GM21390 (cell line): ENCODE results near the gene POU2AF2.

Source experiments
- ATAC-seq: cut with Tn5 transposase; IDR thresholded peaks from one replicate; pipeline ENCODE4 v1.9.1; 2021; ENCODE audit not compliant: unreplicated experiment

The POU2AF2 gene

GRCh38 chr11:111327908-111328624 is 82.5 kb downstream of the POU2AF2 start:
- ATAC-seq: no peak

- ATAC-seq: no peak
Measured at GRCh38 chr11:111329306-111330204, 84.0 kb downstream of the POU2AF2 start.

GRCh38 chr11:111330234-111330893 is 84.8 kb downstream of the POU2AF2 start:
- no peak for ATAC-seq

DNA sequence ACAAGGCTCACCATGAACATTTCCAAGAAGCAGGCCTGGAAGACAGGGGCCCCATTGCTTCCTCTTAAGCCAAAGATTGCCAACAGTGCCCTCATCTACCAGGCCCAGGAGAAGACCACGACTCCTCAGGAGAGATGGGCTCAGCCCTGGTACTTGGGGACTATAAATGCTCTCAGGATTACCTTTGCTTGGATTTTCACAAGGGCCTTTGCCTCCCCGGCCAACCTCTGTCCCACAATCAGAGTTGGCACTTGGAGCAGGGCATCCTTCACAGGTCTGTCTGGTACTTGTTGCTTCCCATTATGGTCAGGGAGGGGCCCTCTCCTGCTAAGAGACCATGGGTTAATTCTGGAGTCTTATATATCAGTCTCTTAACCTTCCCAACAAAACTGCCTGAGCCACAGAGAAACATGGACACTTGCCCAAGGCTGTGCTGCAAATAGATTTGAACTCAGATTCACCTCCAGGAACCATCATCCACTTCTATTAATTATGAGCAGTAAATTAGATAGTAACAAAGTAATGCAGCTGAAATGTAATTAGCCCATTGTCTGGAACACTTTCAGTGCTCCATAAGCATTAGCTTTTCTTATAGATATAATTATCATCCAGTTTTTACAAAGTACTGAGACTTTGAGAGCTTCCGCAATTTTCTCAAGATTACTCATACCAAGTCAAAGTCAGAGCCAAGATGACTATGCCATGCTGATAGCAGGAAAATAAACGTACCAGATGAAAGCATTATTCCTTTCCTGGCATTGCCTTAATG is 86.4 kb downstream of the POU2AF2 start:
- no peak for ATAC-seq

GRCh38 chr11:111334532-111335502 is 89.3 kb downstream of the POU2AF2 start:
- no peak for ATAC-seq

DNA sequence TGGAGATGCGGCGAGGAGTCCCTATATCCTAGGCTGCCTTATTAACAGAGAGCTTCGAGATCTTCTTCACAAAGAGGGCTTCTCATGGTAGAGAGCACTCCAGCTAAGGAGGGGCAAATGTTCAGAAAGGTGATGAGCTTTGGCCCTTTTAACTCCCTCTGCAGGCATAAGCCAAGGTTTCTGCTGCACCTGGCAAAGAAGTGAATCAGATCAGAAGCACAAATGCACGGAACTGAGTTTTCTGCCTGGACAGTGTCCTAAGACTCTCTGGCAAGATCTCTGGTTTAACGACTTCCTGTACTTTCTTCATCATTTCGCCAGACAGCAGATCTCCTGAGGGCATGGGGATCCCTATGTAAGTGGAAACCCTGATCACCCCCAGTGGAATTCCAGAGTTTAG is 90.0 kb downstream of the POU2AF2 start:
- ATAC-seq: no peak
